SH-SY5Y (cell line): Measurements from ENCODE around the gene CEACAM3.

Source experiments
- GATA2 ChIP-seq: IDR thresholded peaks from 2 replicates; pipeline ENCODE4 v1.6.1; 2011; ENCODE audit warnings: mild to moderate bottlenecking, low read depth, low read length
- GATA3 ChIP-seq: IDR thresholded peaks from 2 replicates; pipeline ENCODE4 v1.6.1; 2011; ENCODE audit warnings: low read depth, mild to moderate bottlenecking, low read length, moderate library complexity

- TF ChIP-seq GATA2 = no peak
- no peak for TF ChIP-seq GATA3
Observed at GRCh38 chr19:41795031-41795461, 1.3 kb upstream of the CEACAM3 start.
